K562 (cell line): ENCODE measurements around the gene MARS1. TPM values are rescaled to one million over a fixed set of nuclear protein-coding genes. Genes with fewer than 3 reads are reported as not detected.

Experiments used
- ETV5 ChIP-seq: sonication (generic); formaldehyde crosslinking; IDR thresholded peaks from 2 replicates; pipeline ENCODE4 v1.4.0; 2020; ENCODE audit warnings: low read depth, mild to moderate bottlenecking, missing genetic modification reagents
- GABPB1 ChIP-seq: sonication (generic); formaldehyde crosslinking; IDR thresholded peaks from 2 replicates; pipeline ENCODE4 v1.8.0; 2022; ENCODE audit warnings: mild to moderate bottlenecking, missing genetic modification reagents
- MECOM ChIP-seq: fragments of 250-450 bp; sonication (Bioruptor Pico); IDR thresholded peaks from 2 replicates; pipeline ENCODE4 v1.8.0; 2022; ENCODE audit warnings: inconsistent platforms
- NFATC3 ChIP-seq: fragments of 450-650 bp; IDR thresholded peaks from 2 replicates; pipeline ENCODE4 v1.6.1; 2017; ENCODE audit warnings: mild to moderate bottlenecking
- POLR2AphosphoS2 ChIP-seq: IDR thresholded peaks from 2 replicates; pipeline ENCODE4 v1.6.1; 2012; ENCODE audit warnings: low read length, improper control_type of control experiment
- POLR3G ChIP-seq: IDR thresholded peaks from 2 replicates; pipeline ENCODE4 v1.6.1; 2011; ENCODE audit not compliant: insufficient read length, insufficient replicate concordance; ENCODE audit errors: extremely low read depth
- RFX1 ChIP-seq: fragments of 450-650 bp; IDR thresholded peaks from 2 replicates; pipeline ENCODE4 v1.6.1; 2016; ENCODE audit warnings: mild to moderate bottlenecking, moderate library complexity
- ZBTB33 ChIP-seq: sonication (generic); formaldehyde crosslinking; IDR thresholded peaks from 2 replicates; pipeline ENCODE4 v1.8.1; 2023; ENCODE audit warnings: mild to moderate bottlenecking, missing genetic modification reagents
- ZNF354B ChIP-seq: fragments of 250-450 bp; sonication (Bioruptor Pico); IDR thresholded peaks from 2 replicates; pipeline ENCODE4 v1.4.0; 2020
- ZNF609 ChIP-seq: sonication (generic); formaldehyde crosslinking; IDR thresholded peaks from 2 replicates; pipeline ENCODE4 v1.8.1; 2023; ENCODE audit warnings: missing genetic modification reagents, mild to moderate bottlenecking, borderline replicate concordance
- ZNF695 ChIP-seq: fragments of 450-650 bp; formaldehyde crosslinking; IDR thresholded peaks from 2 replicates; pipeline ENCODE4 v1.4.0; 2020; ENCODE audit warnings: mild to moderate bottlenecking, moderate library complexity
- ZNF778 ChIP-seq: fragments of 450-650 bp; formaldehyde crosslinking; IDR thresholded peaks from 2 replicates; pipeline ENCODE4 v1.4.0; 2020; ENCODE audit warnings: mild to moderate bottlenecking, moderate library complexity
- polyA plus RNA-seq, 8 experiments: library from polyadenylated mRNA; depleted of rRNA in 4 of 8; stranded (reverse) in 5 of 8; unstranded in 3 of 8; fragments of >200 nt; fragmentation: Nextera tagmentation in 2 of 8; fragmentation: Illumina TruSeq in 1 of 8; extraction: Ambion mirVana in 2 of 8; extraction: Trizol in 1 of 8; gene quantifications; 2 replicates each; pipeline versions ENCODE4 v1.2.1 to v1.2.3, GENCODE V29; 2011 to 2014; ENCODE audit warnings: inconsistent platforms in 1 of 8, missing spikeins in 1 of 8
- total RNA-seq, 7 experiments: library from RNA; depleted of rRNA in 6 of 7; stranded (reverse); fragments of >200 nt in 6 of 7; fragmentation: Illumina TruSeq in 2 of 7; extraction: Trizol in 2 of 7; gene quantifications; 2 replicates each; pipeline versions ENCODE4 v1.2.1 to v1.2.3, GENCODE V29; 2011 to 2021; ENCODE audit warnings: low replicate concordance in 1 of 7
- TF ChIP-seq, protein P1 (sequence below): sonication (generic); formaldehyde crosslinking; IDR thresholded peaks from 2 replicates; pipeline ENCODE4 v1.9.0; 2022; ENCODE audit warnings: mild to moderate bottlenecking, missing genetic modification reagents
- TF ChIP-seq, protein P2 (sequence below): fragments of 450-650 bp; IDR thresholded peaks from 2 replicates; pipeline ENCODE4 v1.6.1; 2017; ENCODE audit warnings: antibody characterized with exemption, mild to moderate bottlenecking
- TF ChIP-seq, protein P3 (sequence below), 2 experiments: fragments of 450-650 bp in 1 of 2; sonication (generic) in 1 of 2; formaldehyde crosslinking in 1 of 2; IDR thresholded peaks in 1 of 2; conservative IDR thresholded peaks in 1 of 2; 2 replicates each; pipeline versions ENCODE4 v1.6.1 to v1.8.1; 2016 to 2023; ENCODE audit warnings: mild to moderate bottlenecking in 2 of 2, moderate library complexity in 2 of 2, inconsistent platforms in 1 of 2, missing genetic modification reagents in 1 of 2

MARS1 gene
- total and polyA plus RNA-seq, 9 of the 15 experiments (the other 6 are each of a cell fraction or from before 2014, with no cell fraction given): 117 to 382 (median 220) TPM

- TF ChIP-seq ZBTB33 (CRISPR knock-in tag) (no peak), RFX1 (no peak), GABPB1 (CRISPR knock-in tag) (no peak; the same call in 1 of the 2 replicates), NFATC3 (no peak), ETV5 (no peak), ZNF778 (CRISPR knock-in tag) (no peak), POLR3G (no peak), MECOM (CRISPR knock-in tag) (no peak), POLR2AphosphoS2 (no peak), ZNF695 (CRISPR knock-in tag) (no peak), ZNF354B (no peak), ZNF609 (CRISPR knock-in tag) (no peak)
- TF ChIP-seq, protein P1, sequence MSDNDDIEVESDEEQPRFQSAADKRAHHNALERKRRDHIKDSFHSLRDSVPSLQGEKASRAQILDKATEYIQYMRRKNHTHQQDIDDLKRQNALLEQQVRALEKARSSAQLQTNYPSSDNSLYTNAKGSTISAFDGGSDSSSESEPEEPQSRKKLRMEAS (CRISPR knock-in tag): no peak
- TF ChIP-seq, protein P2, sequence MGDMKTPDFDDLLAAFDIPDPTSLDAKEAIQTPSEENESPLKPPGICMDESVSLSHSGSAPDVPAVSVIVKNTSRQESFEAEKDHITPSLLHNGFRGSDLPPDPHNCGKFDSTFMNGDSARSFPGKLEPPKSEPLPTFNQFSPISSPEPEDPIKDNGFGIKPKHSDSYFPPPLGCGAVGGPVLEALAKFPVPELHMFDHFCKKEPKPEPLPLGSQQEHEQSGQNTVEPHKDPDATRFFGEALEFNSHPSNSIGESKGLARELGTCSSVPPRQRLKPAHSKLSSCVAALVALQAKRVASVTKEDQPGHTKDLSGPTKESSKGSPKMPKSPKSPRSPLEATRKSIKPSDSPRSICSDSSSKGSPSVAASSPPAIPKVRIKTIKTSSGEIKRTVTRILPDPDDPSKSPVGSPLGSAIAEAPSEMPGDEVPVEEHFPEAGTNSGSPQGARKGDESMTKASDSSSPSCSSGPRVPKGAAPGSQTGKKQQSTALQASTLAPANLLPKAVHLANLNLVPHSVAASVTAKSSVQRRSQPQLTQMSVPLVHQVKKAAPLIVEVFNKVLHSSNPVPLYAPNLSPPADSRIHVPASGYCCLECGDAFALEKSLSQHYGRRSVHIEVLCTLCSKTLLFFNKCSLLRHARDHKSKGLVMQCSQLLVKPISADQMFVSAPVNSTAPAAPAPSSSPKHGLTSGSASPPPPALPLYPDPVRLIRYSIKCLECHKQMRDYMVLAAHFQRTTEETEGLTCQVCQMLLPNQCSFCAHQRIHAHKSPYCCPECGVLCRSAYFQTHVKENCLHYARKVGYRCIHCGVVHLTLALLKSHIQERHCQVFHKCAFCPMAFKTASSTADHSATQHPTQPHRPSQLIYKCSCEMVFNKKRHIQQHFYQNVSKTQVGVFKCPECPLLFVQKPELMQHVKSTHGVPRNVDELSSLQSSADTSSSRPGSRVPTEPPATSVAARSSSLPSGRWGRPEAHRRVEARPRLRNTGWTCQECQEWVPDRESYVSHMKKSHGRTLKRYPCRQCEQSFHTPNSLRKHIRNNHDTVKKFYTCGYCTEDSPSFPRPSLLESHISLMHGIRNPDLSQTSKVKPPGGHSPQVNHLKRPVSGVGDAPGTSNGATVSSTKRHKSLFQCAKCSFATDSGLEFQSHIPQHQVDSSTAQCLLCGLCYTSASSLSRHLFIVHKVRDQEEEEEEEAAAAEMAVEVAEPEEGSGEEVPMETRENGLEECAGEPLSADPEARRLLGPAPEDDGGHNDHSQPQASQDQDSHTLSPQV: no peak
- TF ChIP-seq, protein P3, sequence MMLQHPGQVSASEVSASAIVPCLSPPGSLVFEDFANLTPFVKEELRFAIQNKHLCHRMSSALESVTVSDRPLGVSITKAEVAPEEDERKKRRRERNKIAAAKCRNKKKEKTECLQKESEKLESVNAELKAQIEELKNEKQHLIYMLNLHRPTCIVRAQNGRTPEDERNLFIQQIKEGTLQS (IDR thresholded peaks at IDR 0.05): peak; percentile 62; the same call in 1 of the 2 replicates
- TF ChIP-seq, protein P3 (CRISPR knock-in tag; conservative IDR thresholded peaks at IDR 0.05): no peak
Measured at GRCh38 chr12:57547288-57548012, 59.6 kb downstream of the MARS1 start (continued).
